Tibial nerve (tissue), 4 donors: ENCODE results near the gene FLNC.

ENCODE experiments used
- CTCF ChIP-seq, 5 experiments: fragments of 200-600 bp in 3 of 5; fragments of 450-650 bp in 2 of 5; sonication (generic) in 3 of 5; IDR thresholded peaks; one replicate each; pipeline ENCODE4 v1.5.1; 2016 to 2019; ENCODE audit warnings: antibody characterized with exemption in 5 of 5, mild to moderate bottlenecking in 3 of 5, moderate library complexity in 2 of 5
- EP300 ChIP-seq, 2 donors: sonication (generic); formaldehyde crosslinking; IDR thresholded peaks; one replicate each; pipeline ENCODE4 v1.6.1; 2017; ENCODE audit warnings: antibody characterized with exemption in 2 of 2, mild to moderate bottlenecking in 1 of 2

DNA sequence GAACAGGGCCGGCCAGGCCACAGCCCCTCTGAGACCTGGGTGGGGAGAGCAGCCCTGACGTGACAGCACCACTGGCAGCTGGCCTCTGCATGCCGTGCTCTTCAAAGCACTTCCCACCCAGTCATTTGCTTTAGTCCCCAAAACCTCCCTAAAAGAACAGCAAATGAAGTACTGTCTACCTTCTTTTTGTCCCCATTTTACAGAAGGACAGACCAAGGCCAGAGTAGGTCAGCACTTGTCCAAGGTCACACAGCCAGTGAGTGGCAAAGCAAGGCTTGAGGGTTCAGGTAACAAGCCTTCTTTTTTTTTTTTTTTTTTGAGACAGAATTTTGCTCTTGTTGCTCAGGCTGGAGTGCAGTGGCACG lies 47.5 kb downstream of the FLNC start:
- no peak for TF ChIP-seq CTCF (IDR thresholded peaks at IDR 0.05)
- TF ChIP-seq EP300 (IDR thresholded peaks at IDR 0.05): no peak
